ENCODE data around the gene DSCAML1.

Gene DSCAML1

GRCh38 chr11:117573326-117573725 is 223.7 kb downstream of the DSCAML1 start:
- no peak for DNase-seq

DNA sequence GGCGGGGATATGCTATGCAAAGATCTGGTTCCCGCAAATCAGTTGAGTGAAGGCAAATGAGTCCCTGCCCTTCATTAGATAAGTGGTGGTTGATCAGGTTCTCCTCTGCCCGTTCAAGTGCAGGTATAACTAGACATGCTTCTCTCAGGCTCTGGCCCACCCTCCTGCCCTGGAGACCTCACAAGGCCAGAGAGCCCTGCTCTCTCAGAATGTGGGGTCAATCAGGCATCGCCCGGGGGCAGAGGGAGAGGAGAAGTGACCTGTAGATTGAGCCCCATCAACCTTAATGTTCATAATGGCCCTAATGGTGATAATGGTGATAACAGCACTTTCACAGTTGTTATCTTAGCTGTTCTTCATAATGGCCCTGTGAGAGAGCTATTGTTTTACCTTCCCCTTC is 224.3 kb downstream of the DSCAML1 start:
- no peak for DNase-seq

- no peak for DNase-seq
Observed at GRCh38 chr11:117572129-117572528, 224.9 kb downstream of the DSCAML1 start.

DNA sequence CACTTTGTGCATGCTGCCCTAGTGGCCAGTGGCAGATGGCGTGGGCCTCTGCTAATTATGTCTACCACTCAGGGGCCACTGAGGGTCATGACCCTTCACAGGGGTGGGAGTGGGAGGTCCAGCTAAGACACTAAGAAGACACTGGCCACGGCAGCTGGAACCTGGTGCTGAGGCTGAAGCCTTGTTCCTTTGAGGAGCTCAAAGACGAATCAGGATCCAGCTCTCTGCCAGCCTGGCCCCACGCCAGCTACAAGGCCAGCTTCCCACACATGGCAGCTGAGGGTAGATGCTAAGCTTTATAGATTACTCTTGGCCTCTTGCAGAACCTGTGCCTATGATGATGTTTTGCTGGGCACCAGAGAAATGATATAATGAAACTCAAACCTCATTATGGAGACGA is 226.3 kb downstream of the DSCAML1 start:
- DNase-seq: no peak

GRCh38 chr11:117569911-117570310 is 227.1 kb downstream of the DSCAML1 start:
- DNase-seq: no peak

GRCh38 chr11:117565709-117566108 is 231.3 kb downstream of the DSCAML1 start:
- DNase-seq: no peak

- no peak for DNase-seq
Observed at GRCh38 chr11:117564321-117564720, 232.7 kb downstream of the DSCAML1 start.

DNA sequence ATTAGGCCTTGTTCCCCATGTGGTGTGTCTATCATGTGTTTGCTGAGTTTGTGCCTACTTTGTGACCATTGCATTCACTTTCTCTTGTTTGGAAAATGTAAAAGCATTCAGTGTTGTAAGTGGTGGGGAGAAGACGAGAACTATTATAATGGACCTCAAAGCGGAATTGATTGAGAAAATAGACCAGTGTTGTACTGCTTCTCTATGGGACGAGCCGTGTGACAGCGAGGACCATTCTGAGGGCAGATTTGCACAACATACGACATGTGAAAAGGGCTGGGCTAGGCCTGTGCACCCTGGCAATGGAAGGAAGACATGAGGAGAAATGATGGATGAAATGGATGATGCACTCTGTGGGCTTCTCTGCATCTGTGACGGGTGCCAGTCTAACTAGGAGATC is 233.5 kb downstream of the DSCAML1 start:
- DNase-seq: no peak

DNA sequence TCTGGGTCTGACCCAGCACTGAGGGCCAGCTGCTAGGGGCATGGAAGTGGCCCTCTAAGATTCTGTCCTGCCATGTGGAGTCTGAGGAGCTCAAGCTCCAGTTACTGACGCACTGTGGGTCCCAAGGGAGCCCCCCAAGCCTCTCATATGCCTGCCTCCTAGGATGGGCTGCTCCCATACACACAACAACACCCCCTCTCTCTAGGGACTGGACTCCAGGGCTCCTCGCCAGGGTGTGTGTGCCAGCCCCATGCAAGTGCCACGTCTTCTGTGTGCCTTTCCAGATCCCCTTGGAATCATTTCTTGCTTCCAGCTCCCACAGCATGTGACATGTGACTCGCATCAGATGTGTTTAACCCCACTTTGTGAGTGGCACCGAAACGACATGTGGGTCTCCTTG is 234.9 kb downstream of the DSCAML1 start:
- no peak for DNase-seq

GRCh38 chr11:117560780-117561530 is 236.1 kb downstream of the DSCAML1 start:
- no peak for DNase-seq

GRCh38 chr11:117559698-117560097 is 237.3 kb downstream of the DSCAML1 start:
- no peak for DNase-seq

GRCh38 chr11:117557361-117557760 is 239.7 kb downstream of the DSCAML1 start:
- no peak for DNase-seq

GRCh38 chr11:117554601-117555333 is 242.2 kb downstream of the DSCAML1 start:
- no peak for DNase-seq

DNA sequence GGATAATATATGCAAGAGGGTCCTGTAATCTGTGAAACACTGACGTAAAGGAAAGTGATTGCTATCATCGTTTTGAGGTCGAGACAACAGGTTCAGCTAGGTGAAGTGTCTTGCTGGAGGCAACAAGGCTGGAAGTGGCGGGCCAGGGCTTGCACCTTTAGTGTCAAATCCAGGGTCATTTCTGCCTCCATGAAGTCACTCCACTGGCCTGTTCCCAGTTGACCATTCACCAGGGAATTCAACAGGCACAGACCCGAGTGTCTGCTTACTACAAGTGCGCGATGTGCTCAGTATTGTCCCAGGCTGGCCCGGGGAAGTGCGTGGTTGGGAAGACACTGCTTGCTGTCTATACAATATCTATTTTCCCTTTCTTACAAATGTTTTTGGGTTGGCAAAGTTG is 244.4 kb downstream of the DSCAML1 start:
- no peak for DNase-seq

DNA sequence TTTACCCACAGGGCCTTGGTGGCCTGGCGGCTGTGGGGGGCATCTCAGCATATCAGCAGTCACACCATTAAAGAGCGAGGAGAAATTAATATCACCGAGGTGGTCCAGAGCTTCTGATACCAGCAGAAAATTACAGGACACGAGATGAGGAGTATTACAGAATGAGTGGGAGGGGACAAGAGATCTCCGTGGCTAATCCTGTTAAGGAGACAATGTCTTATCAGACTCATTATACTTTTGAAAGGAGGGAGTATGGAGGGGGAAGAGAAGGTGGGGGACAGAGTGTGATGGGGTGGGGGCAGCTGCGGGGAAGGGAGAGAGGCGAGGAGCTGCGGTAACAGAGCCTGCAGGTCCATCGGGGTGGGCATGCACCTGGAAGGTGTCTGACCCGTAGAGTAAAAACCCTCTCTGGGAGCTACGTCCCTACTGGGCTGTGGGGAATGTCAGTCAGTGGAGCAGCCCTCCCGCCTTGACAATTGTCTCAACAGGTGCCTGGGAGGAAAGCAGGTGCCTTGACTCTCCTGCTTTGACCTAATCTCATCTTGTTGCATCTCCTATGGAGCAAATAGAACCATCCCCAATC is 245.2 kb downstream of the DSCAML1 start:
- DNase-seq: no peak

DNA sequence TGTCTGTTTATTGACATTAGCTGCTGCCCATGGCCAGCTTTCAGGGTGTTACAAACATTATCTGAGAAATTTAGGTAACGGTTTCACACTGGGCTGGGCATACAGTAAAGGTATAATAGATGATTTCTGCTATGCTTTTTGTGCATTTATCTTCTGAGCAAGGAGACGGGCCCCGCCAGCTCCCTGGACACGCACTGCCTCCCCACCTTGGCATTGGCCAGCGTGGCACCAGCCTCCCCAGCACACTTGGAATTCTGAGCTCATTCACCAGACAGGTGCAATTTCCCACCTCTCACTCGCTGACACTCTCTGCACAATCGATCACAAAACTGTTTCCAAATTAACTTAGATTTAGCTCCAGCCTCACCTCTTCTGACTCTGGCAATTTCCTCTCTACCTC is 246.6 kb downstream of the DSCAML1 start:
- DNase-seq: no peak

GRCh38 chr11:117549417-117549816 is 247.6 kb downstream of the DSCAML1 start:
- DNase-seq: no peak

GRCh38 chr11:117548876-117549275 is 248.1 kb downstream of the DSCAML1 start:
- DNase-seq: no peak

- no peak for DNase-seq
Observed at GRCh38 chr11:117547946-117548345, 249.1 kb downstream of the DSCAML1 start.

DNA sequence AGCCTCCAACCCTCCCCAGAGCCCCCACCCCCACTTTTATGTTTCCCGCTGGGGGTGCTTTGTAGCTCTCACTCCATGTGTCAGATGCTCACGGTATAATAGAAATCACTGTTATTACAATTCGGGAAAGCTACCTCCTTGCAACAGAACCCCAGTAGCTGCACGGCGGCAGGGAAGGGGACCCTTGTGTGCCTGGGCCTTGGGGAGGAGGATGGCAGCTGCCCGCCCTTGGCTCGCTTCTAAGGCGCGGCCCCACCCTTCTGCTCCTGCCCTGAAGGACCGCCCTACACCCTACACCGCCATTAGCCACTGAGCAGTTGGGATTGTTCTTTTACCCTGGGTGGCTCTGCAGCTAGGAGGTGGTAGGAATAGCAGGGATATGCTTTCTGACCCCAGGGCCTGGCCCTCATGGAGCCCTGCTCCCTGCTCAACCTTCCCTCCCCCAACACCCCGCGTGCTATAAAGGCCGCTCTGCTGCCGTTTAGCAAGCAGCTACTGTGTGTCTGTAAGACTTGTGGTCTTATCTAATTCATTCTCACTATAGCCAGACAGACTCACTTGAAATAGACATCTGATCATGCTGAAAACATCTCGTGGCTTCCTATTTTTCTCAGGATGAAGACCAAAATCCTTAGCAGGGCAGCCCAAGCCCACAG is 249.7 kb downstream of the DSCAML1 start:
- DNase-seq: no peak

DNA sequence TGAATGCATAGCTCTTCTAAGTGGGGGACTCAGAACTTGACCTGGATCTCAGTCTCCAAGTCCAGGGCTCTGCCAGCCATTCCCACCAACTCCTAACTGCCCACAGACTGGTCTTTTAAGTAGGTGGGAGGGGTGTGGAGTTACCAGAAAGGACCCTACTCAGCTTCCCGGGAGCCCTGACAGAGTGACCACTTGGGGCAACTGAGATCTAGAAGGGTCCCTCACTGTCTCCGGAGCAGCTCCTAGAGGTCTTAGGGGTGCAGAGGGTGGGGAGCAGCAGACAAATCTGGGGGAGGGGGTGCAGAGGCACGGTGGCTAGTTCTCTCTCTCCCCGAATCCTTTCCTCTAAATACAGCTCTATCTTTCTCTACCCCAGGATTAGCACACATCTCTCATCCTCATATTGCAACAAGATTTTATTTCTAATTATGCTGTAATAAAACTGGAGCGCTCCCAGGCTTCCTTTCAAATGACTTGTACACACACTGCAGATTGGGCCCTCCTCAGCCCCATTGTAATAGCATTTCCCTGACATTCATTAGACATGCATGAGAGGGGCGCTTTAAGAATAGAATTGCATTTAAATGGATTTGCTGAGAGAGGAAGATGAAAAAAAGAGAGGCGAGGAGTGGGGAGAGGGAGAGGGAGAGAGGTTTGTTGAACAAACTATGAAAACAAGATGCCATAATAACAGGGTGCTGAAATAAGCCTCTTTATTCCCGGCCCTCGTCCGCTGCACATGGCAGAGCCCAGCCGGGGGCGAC is 250.4 kb downstream of the DSCAML1 start:
- DNase-seq: no peak

GRCh38 chr11:117545706-117546105 is 251.3 kb downstream of the DSCAML1 start:
- DNase-seq: no peak
